GM18909 (cell line): ENCODE measurements around the gene LRRC15.

Experiments used
- ATAC-seq: cut with Tn5 transposase; IDR thresholded peaks from one replicate; pipeline ENCODE4 v1.9.1; 2021; ENCODE audit warnings: mild to moderate bottlenecking; ENCODE audit not compliant: unreplicated experiment, poor library complexity

The LRRC15 gene

DNA sequence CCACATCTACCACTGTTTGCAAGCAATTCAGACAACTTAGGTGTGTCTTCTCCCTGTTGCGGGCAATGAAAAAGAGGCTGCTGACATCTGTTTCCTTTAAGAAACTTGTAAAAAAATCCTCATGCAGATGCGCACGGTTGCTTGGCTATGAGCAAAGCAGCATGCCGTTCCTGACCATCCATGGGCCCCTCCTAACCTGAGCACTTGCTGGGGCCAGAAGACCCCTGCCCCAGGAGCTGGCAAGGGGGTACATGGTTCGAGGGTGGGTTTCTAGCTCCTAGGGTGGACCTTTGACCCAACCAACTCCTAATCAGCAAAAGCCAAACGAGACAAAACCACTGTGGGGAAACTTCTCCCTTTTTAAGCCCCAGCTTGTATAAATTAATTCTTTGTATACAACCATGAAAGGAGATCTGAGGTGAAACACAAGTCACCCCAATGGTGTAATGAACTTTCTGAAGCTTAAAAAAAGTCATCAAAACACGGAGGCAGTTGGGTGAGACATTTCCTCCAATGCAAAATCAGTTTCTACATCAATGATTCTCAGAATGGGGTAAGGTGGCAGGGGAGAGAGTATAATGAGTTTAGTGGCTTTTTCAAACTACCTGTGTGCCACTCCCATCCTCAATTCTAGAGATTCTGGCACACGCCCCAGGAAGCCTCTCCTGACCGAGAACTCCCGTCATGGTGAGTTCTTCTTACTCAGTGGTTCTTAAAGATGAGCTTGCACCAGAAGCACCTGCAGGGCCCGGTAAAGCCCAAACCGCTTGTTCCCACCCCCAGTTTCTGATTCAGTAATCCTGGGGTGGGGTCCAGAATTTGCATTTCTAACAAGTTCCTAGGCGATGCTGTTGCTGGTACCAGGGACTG is 62.5 kb downstream of the LRRC15 start:
- peak; percentile 49 for ATAC-seq

DNA sequence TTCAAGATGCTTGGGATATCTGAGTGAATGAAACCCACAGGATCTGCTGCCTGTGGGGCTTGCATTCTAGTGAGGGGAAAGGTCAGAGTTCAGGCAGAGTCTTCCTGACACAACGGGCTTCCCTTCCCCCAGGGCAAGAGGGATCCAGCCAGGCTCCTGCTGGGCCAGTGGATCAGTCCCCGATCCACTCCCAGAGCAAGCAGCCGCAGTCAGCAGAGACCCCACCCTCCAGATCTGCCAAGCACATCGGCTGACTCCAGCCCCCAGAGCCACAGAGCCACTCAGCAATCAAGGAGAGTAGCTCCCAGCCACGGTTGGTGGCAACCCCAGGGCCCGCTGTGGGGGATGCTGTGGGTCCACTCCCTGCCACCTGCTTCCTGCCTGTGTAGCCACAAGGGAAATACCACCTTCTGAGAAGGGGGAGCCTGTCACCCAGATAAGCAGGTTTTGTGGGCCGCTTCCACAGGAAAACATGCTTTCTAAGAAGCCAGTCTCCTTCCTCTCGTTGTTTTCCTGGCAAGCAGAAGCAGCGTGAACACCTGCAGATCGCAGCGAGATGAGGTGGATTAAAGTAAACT is 63.3 kb downstream of the LRRC15 start:
- peak; percentile 50 for ATAC-seq

GRCh38 chr3:194305356-194306108 is 64.0 kb downstream of the LRRC15 start:
- ATAC-seq: no peak
